ENCODE data around the gene CPTP. TPM values are rescaled to one million over a fixed set of nuclear protein-coding genes. Genes with fewer than 3 reads are reported as not detected.
A peak's percentile ranks its signal among the peaks of the same experiment; 100 is the strongest.

CPTP gene
- 10 to 100 TPM in 2 of 3 donors, 1 to 10 TPM in 1; 8.0 to 14.6 (median 12.3) TPM for total RNA-seq
- total RNA-seq (2013) = 11.6 TPM

DNA sequence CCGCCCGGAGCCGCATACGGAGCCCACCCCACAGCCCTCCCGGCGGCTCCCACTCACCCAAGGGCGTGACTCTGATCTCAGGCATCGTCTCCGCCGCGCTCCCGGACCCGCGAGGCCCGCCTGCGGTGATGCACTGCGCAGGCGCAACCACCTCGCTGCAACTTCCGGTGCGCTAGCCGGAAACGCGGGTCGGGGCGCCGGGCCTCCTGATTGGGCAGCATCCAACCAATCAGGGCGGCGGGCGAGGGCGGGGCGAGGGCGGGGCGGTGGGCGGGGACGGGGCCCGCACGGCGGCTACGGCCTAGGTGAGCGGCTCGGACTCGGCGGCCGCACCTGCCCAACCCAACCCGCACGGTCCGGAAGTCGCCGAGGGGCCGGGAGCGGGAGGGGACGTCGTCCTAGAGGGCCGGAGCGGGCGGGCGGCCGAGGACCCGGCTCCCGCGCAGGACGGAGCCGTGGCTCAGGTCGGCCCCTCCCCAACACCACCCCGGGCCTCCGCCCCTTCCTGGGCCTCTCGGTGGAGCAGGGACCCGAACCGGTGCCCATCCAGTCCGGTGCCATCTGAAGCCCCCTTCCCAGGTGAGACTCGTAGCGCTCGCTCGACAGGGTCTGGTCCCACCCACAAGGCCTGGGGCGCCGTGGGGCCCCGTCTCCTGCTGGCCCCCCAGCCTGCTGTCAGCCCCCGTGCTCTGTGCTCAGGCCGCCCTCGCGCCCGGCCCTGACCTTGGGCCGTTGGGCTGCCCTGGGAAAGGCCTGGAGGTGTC is at the start of gene CPTP, which contains the start of gene INTS11:
CPTP (plus strand) TSS at position 279 of the 764 bp plus-strand sequence. CDS start 2,109 bp downstream, outside the sequence.
INTS11 (minus strand) TSS at position 137 of the 764 bp plus-strand sequence; CDS start at position 85, 52 bp downstream.
- ATAC-seq (peak; percentile 91 to 92 (median 92)), DNase-seq (peak; percentile 92 to 97)
- H3K27me3 Mint-ChIP-seq (ENCODE audit: low read depth in 2 of 2) = no peaks in the 10 kb centered on the region
- H3K4me3 ChIP-seq (ENCODE audit: low read length) = peak within 1 kb of the TSS; percentile 64
- intact Hi-C loops (cut with micrococcal nuclease) = no loop called here
- H3K36me3 Mint-ChIP-seq = no peaks in the 10 kb centered on the region
- peak within 1 kb of the TSS; percentile 48 for H3K27ac ChIP-seq (ENCODE audit: low read length)
- H3K27ac Mint-ChIP-seq = peak within 1 kb of the TSS; percentile 80 to 90
- WGBS (ENCODE audit: insufficient coverage) = under 1% methylated on average over 84 of the region's 84 CpGs
- TF ChIP-seq, protein P1, sequence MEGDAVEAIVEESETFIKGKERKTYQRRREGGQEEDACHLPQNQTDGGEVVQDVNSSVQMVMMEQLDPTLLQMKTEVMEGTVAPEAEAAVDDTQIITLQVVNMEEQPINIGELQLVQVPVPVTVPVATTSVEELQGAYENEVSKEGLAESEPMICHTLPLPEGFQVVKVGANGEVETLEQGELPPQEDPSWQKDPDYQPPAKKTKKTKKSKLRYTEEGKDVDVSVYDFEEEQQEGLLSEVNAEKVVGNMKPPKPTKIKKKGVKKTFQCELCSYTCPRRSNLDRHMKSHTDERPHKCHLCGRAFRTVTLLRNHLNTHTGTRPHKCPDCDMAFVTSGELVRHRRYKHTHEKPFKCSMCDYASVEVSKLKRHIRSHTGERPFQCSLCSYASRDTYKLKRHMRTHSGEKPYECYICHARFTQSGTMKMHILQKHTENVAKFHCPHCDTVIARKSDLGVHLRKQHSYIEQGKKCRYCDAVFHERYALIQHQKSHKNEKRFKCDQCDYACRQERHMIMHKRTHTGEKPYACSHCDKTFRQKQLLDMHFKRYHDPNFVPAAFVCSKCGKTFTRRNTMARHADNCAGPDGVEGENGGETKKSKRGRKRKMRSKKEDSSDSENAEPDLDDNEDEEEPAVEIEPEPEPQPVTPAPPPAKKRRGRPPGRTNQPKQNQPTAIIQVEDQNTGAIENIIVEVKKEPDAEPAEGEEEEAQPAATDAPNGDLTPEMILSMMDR (IDR thresholded peaks at IDR 0.05) = no peak
- H3K27me3 ChIP-seq (ENCODE audit: control insufficient read depth, insufficient read depth, low read length) = no peaks in the 10 kb centered on the region
- no peaks in the 10 kb centered on the region for H3K9me3 Mint-ChIP-seq
- H3K9me3 ChIP-seq (ENCODE audit: control insufficient read depth, insufficient read depth, low read length) = no peaks in the 10 kb centered on the region
- peak within 1 kb of the TSS; percentile 93 for H3K4me3 Mint-ChIP-seq
- peaks cover 37% of the 10 kb centered on the region for H3K4me1 ChIP-seq (ENCODE audit: control insufficient read depth, insufficient read depth, low read length)
- peaks cover 13% of the 10 kb centered on the region for H3K36me3 ChIP-seq (ENCODE audit: control insufficient read depth, insufficient read depth, low read length)
- H3K4me1 Mint-ChIP-seq = peaks cover 20 to 38% of the 10 kb centered on the region in 2 donors

GRCh38 chr1:1274931-1275431 is 49.6 kb upstream of the CPTP start:
- ATAC-seq = no peak
- TF ChIP-seq, protein P1 (IDR thresholded peaks at IDR 0.05) = no peak
- WGBS (ENCODE audit: insufficient coverage) = 94% methylated on average over 15 of the region's 15 CpGs
- Mint-ChIP-seq H3K4me3 (peak overlapping the region; percentile 81), H3K27me3 (ENCODE audit: low read depth in 2 of 2) (no peaks in the 10 kb centered on the region), H3K36me3 (no peaks in the 10 kb centered on the region), H3K27ac (peak overlapping the region in 1 of 2 donors; percentile 51), H3K9me3 (no peaks in the 10 kb centered on the region), H3K4me1 (peaks cover 25 to 29% of the 10 kb centered on the region in 2 donors)
- intact Hi-C loops (cut with micrococcal nuclease) = loop anchor here (5.0 kb wide), 2 partner anchors 32 to 158 kb away; partner anchors contain the start of genes ACAP3, C1orf159 and PUSL1
- no peak overlapping the region for H3K4me3 ChIP-seq (ENCODE audit: low read length)
- no peak overlapping the region for H3K27ac ChIP-seq (ENCODE audit: low read length)
- H3K9me3 ChIP-seq (ENCODE audit: control insufficient read depth, insufficient read depth, low read length) = no peaks in the 10 kb centered on the region
- peaks cover 40% of the 10 kb centered on the region for H3K4me1 ChIP-seq (ENCODE audit: control insufficient read depth, insufficient read depth, low read length)
- H3K27me3 ChIP-seq (ENCODE audit: control insufficient read depth, insufficient read depth, low read length) = no peaks in the 10 kb centered on the region
- DNase-seq = no peak
- H3K36me3 ChIP-seq (ENCODE audit: control insufficient read depth, insufficient read depth, low read length) = no peaks in the 10 kb centered on the region

- H3K4me3 Mint-ChIP-seq = peak overlapping the region; percentile 72
- TF ChIP-seq, protein P1 (IDR thresholded peaks at IDR 0.05) = no peak
- ATAC-seq (no peak), DNase-seq (no peak)
- H3K27ac Mint-ChIP-seq = no peak overlapping the region
- no peaks in the 10 kb centered on the region for H3K36me3 Mint-ChIP-seq
- Histone ChIP-seq H3K4me1 (ENCODE audit: control insufficient read depth, insufficient read depth, low read length) (peaks cover 33% of the 10 kb centered on the region), H3K4me3 (ENCODE audit: low read length) (no peak overlapping the region), H3K36me3 (ENCODE audit: control insufficient read depth, insufficient read depth, low read length) (no peaks in the 10 kb centered on the region), H3K27me3 (ENCODE audit: control insufficient read depth, insufficient read depth, low read length) (no peaks in the 10 kb centered on the region), H3K27ac (ENCODE audit: low read length) (no peak overlapping the region), H3K9me3 (ENCODE audit: control insufficient read depth, insufficient read depth, low read length) (no peaks in the 10 kb centered on the region)
- WGBS (ENCODE audit: insufficient coverage) = 87% methylated on average over 9 of the region's 9 CpGs
- H3K9me3 Mint-ChIP-seq = no peaks in the 10 kb centered on the region
- intact Hi-C loops (cut with micrococcal nuclease) = no loop called here
- H3K27me3 Mint-ChIP-seq (ENCODE audit: low read depth in 2 of 2) = no peaks in the 10 kb centered on the region
- peaks cover 17 to 21% of the 10 kb centered on the region in 2 donors for H3K4me1 Mint-ChIP-seq
Observed at GRCh38 chr1:1275836-1276235, 48.8 kb upstream of the CPTP start.
